GM10248 (cell line): ENCODE measurements around the gene SLC7A4.
"Not testable (repeated sequence)": the region's sequence is repeated elsewhere in the genome, so short reads cannot be mapped to it uniquely, and the experiment has no call there.

Source experiments
- CTCF ChIA-PET: fragments of 300-600 bp; sonication (Branson Sonifier 250); formaldehyde crosslinking; extraction: SDS; loops from one replicate; lab custom pipeline; 2021; ENCODE audit warnings: antibody characterized with exemption; lab: Yijun Ruan, JAX
- POLR2A ChIA-PET: fragments of 350-650 bp; sonication (Branson Sonifier 250); formaldehyde crosslinking; extraction: SDS; loops from one replicate; lab custom pipeline; 2020; ENCODE audit warnings: antibody characterized with exemption; lab: Yijun Ruan, JAX
- DNase-seq: peaks from one replicate; pipeline ENCODE4 v3.0.0; 2012; ENCODE audit errors: extremely low spot score
- CTCF ChIP-seq: IDR thresholded peaks from 2 replicates; pipeline ENCODE4 v1.5.1; 2012; ENCODE audit warnings: mild to moderate bottlenecking, low read depth; ENCODE audit errors: extremely low read depth, missing control alignments, control extremely low read depth

Gene SLC7A4

DNA sequence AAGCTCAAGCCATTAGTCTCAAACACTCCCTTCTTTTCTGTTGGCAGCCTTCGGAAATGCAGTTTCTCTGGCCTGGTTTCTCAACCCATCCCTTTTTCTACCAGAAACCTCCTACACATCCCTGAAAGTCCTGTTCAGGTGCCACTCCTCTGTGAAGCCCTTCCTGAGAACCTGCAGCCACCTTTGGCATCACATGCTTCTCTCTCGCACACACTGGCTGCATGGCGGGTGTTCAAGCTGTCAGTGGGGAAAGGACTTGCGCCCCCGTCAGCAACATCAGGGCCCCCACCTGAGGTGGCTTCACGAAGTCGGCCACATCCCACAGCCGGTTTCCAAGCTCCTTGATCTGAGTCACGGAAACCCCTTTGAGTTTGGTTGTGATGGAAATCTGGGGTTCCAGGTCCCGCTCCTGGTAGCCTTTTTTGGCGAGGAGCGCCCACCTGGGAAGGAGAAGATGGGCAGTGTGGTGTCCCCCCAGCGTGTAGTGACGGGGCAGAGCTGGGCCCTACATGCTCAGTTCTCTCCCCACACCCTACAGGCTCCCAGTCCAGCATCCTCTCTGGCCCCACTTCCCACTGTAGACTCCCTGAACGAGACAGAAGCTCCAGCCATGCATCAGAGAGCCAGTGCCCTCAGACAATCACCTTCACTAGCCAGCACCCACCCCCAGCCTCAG is 11.6 kb upstream of the SLC7A4 start:
- ChIA-PET POLR2A (no interaction called here), CTCF (interaction anchor here (1.1 kb wide), 1 partner anchor 25 kb away, joined by 3 read pairs; no protein-coding TSS in a partner anchor)
- DNase-seq, result no peak
- no peak for TF ChIP-seq CTCF

GRCh38 chr22:21042978-21043859 is 10.9 kb upstream of the SLC7A4 start:
- no peak for DNase-seq
- TF ChIP-seq CTCF, result no peak
- ChIA-PET POLR2A (no interaction called here), CTCF (interaction anchor here (1.0 kb wide), 1 partner anchor 22 kb away, joined by 3 read pairs; no protein-coding TSS in a partner anchor)

DNA sequence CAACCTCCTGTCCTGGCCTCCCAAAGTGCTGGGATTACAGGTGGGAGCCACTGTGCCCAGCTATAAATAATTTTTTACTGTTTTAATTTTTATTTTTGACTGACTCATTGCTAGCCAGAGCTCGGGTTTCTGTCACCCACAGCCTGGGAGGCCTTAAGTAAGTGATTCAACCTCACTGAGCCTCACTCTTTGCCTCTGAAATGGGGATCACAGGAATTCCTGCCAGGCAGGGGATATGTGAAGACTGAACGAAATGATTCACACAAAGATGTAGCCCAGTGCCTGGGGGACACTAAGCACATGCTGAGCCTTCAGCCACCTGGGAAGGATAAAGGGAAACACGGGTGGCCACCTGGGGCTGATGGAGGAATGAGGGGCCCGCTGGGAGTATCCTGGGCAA is 9.6 kb upstream of the SLC7A4 start:
- CTCF ChIA-PET, result interaction anchor here (1.2 kb wide), 1 partner anchor 21 kb away, joined by 5 read pairs; no protein-coding TSS in a partner anchor

DNA sequence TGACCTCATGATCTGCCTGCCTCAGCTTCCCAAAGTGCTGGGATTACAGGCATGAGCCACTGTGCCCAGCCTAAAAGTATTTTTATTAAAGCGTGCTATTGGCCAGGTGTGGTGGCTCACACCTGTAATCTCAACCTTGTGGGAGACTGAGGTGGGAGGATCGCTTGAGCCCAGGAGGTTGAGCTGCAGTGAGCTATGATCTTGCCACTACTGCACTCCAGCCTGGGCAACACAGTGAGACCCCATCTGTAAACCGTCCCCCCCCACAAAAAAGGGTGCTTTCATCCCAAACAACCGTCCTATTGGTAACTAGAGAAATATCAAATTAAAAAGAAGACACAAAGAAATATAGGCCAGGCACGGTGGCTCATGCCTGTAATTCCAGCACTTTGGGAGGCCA is 6.8 kb upstream of the SLC7A4 start:
- POLR2A ChIA-PET, result not testable (repeated sequence)

More for the DNA sequence above, 9.6 kb upstream of the SLC7A4 start:
- no peak for DNase-seq
- TF ChIP-seq CTCF, result no peak
- POLR2A ChIA-PET, result no interaction called here

DNA sequence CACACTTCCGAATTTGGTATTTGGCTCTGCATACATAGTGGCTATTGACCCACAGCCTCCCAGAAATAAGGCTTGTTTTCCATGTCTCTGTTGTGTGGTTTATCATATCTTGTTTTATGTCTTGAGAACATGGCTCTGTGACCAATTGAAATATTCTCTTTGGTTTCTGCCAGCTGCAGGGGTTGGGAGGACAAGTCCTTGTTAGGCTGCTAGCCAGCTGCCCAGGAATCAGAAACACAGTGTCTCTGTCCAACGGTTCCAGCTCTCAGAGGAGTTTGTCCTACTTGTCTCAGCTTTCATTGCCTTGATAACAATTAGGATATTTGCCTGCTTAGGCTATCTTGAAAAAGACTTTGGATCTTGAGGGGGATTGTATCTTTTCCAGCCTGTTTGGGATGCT is 6.0 kb upstream of the SLC7A4 start:
- CTCF ChIA-PET, result interaction anchor here (1.3 to 1.4 kb wide), 2 partner anchors 32 to 153 kb away, joined by 3 to 4 read pairs; no protein-coding TSS in a partner anchor
- DNase-seq, result no peak
- POLR2A ChIA-PET, result no interaction called here
- TF ChIP-seq CTCF, result no peak

More for the DNA sequence above, 6.8 kb upstream of the SLC7A4 start:
- DNase-seq, CTCF ChIA-PET: not testable (repeated sequence)

- ChIA-PET CTCF (no interaction called here), POLR2A (no interaction called here)
- TF ChIP-seq CTCF, result no peak
- DNase-seq, result no peak
These were observed 2.6 kb upstream of the SLC7A4 start for GRCh38 chr22:21034989-21035388.
